Pancreas (tissue), 10 donors: ENCODE measurements around the gene SLC6A19. TPM values are rescaled to one million over a fixed set of nuclear protein-coding genes. Genes with fewer than 3 reads are reported as not detected.

Source experiments
- ATAC-seq, 4 donors: fragments of 200-7000 bp; cut with Tn5 transposase; one replicate each; pipeline versions ENCODE4 v1.8.0 to v1.9.1; 2020; ENCODE audit warnings: mild to moderate bottlenecking in 4 of 4, moderate library complexity in 4 of 4
- DNase-seq, 6 donors: peaks; one replicate each; pipeline ENCODE4 v3.0.0-alpha.2; 2020
- FAIRE-seq: peaks from 2 replicates; lab custom pipeline; 2012; peaks lifted over from hg19 to GRCh38; lab: Jason Lieb, UNC
- H3K27ac ChIP-seq, 4 donors: fragments of 200-600 bp; sonication (generic); 1 replicate in 3 of 4; 2 replicates in 1 of 4; pipeline versions ENCODE4 v1.5.0 to v1.8.0; 2020
- H3K27me3 ChIP-seq, 4 donors: fragments of 200-600 bp; one replicate each; pipeline ENCODE4 v1.8.0; 2021
- H3K36me3 ChIP-seq, 3 donors: fragments of 200-600 bp; sonication (generic) in 1 of 3; one replicate each; pipeline versions ENCODE4 v1.5.0 to v1.8.0; 2020 to 2021
- H3K4me1 ChIP-seq, 3 donors: fragments of 200-600 bp; one replicate each; pipeline ENCODE4 v1.8.0; 2021
- H3K4me3 ChIP-seq, 4 donors: fragments of 200-600 bp; sonication (generic) in 2 of 4; one replicate each; pipeline versions ENCODE4 v1.5.0 to v1.8.0; 2020 to 2021
- H3K9me3 ChIP-seq, 4 donors: fragments of 200-600 bp; one replicate each; pipeline ENCODE4 v1.8.0; 2021
- CTCF ChIP-seq, 4 donors: fragments of 200-600 bp; sonication (generic) in 3 of 4; IDR thresholded peaks; one replicate each; pipeline versions ENCODE4 v1.5.0 to v1.8.0; 2021; ENCODE audit warnings: antibody characterized with exemption in 4 of 4
- WGBS, 2 donors: extraction: QIAGEN DNeasy Blood & Tissue Kit; methylation state at CpG; one replicate each; pipeline ENCODE4 v1.1.7; 2013; 5-methylcytosine and 5-hydroxymethylcytosine counted together
- intact Hi-C, 3 donors: fragments of 100-400 bp; cut with DNase I; formaldehyde crosslinking; loops; one replicate each; pipeline versions ENCODE4 v1.11.1 to v1.14.2; 2022
- polyA plus RNA-seq, 2 donors: library from polyadenylated mRNA; stranded (reverse); fragments of 200-250 nt; gene quantifications; one replicate each; pipeline ENCODE4 v1.2.3, GENCODE V29; 2013
- total RNA-seq, 6 donors: library from RNA; stranded (reverse); fragmentation: NEBNext Ultra II Directional in 4 of 6; extraction: Animal tissue kit (Norgen Biotek cat#: 25700) in 4 of 6; gene quantifications; one replicate each; pipeline versions ENCODE4 v1.2.1 to v1.2.4, GENCODE V29; 2021 to 2023
- donor health status: healthy with polysubstance abuse.
- donor health status: DM: no; HTN: no; CAD: no; lungs with moderate emphysema.
- donor health status: DM: no; HTN: no; CAD: no.
- donor health status: control.
- donor health status: control.
- donor health status: Bipolar disorder and iron deficiency.
- donor health status: DM: yes; HTN: yes; CAD: no.
- donor health status: DM: no; HTN: no; CAD: no.
- donor health status: DM: no; HTN: no; CAD: no.
- donor health status: DM: yes; HTN: yes; CAD: no.

Gene SLC6A19
- total and polyA plus RNA-seq, 8 donors, result 0.08 to 3.9 (median 0.29) TPM

GRCh38 chr5:1214936-1215220 is 13.5 kb downstream of the SLC6A19 start:
- DNase-seq (peak in 1 of 6 donors; percentile 5), ATAC-seq (no peak), FAIRE-seq (no peak)
- whole genome bisulfite sequencing, 2 donors, result 63 to 78% methylated on average over 2 of the region's 2 CpGs
- Histone ChIP-seq H3K9me3 (no peaks in the 10 kb centered on the region), H3K4me1 (no peaks in the 10 kb centered on the region), H3K4me3 (no peak overlapping the region), H3K36me3 (no peaks in the 10 kb centered on the region), H3K27ac (no peak overlapping the region), H3K27me3 (no peaks in the 10 kb centered on the region)
- TF ChIP-seq CTCF (IDR thresholded peaks at IDR 0.05), result no peak
- intact Hi-C loops, result no loop called here

DNA sequence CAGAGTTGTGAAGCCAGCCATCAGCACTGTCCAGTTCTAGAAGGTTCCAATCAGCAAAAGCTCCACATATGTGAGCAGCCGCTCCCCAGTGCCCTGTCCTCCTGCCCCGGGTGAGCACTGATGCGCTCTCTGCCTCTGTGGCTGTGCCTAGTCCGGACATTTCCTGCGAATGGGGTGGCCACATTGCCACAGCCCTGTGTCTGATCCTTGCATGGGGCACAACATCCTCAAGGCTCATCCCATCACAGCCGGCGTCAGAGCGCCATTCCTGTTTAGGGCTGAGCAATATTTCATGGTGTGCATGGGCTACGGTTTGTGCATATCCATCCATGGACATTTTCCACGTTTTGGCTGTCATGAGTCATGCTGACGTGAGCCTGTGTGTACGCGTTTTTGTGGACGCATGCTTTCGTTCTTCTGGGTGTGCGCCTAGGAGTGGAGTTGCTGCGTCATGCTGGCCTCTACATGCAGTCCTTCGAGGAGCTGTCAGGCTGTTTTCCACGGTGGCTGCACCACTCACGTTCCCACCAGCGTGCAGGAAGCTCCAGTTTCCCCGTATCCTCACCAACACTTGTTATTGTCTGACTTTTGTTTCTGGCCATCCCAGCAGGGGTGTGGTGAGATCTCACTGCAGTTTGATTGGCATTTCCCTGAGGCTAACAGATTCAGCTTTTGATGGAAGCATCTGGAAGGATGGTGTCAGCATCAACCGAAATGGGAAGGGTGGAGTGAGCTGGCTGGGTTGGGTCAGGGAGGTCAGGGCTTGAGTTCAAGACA is 14.1 kb downstream of the SLC6A19 start:
- H3K27me3 ChIP-seq, result no peaks in the 10 kb centered on the region
- FAIRE-seq (no peak), ATAC-seq (no peak), DNase-seq (peak in 1 of 6 donors; percentile 5)
- no peak for TF ChIP-seq CTCF (IDR thresholded peaks at IDR 0.05)
- H3K27ac ChIP-seq, result no peak overlapping the region
- no peaks in the 10 kb centered on the region for H3K9me3 ChIP-seq
- no peaks in the 10 kb centered on the region for H3K36me3 ChIP-seq
- intact Hi-C loops, result no loop called here
- 86 to 93% methylated on average over 23 of the region's 23 CpGs for WGBS, 2 donors
- H3K4me1 ChIP-seq, result no peaks in the 10 kb centered on the region
- H3K4me3 ChIP-seq, result no peak overlapping the region

- no peak overlapping the region for H3K4me3 ChIP-seq
- no peaks in the 10 kb centered on the region for H3K9me3 ChIP-seq
- DNase-seq, result peak in 2 of 6 donors; percentile 21 to 69
- no peak for ATAC-seq
- no peak for FAIRE-seq
- no peak overlapping the region for H3K27ac ChIP-seq
- no peaks in the 10 kb centered on the region for H3K27me3 ChIP-seq
- no peaks in the 10 kb centered on the region for H3K36me3 ChIP-seq
- 89 to 93% methylated on average over 38 of the region's 38 CpGs for WGBS, 2 donors
- intact Hi-C loops, result no loop called here
- no peaks in the 10 kb centered on the region for H3K4me1 ChIP-seq
- no peak for TF ChIP-seq CTCF (IDR thresholded peaks at IDR 0.05)
Observed at GRCh38 chr5:1216211-1216917, 15.0 kb downstream of the SLC6A19 start.

- TF ChIP-seq CTCF (IDR thresholded peaks at IDR 0.05), result no peak
- H3K4me3 ChIP-seq, result no peak overlapping the region
- H3K27me3 ChIP-seq, result no peaks in the 10 kb centered on the region
- 76 to 85% methylated on average over 18 of the region's 18 CpGs for WGBS, 2 donors
- H3K27ac ChIP-seq, result no peak overlapping the region
- no peaks in the 10 kb centered on the region for H3K9me3 ChIP-seq
- FAIRE-seq, result no peak
- DNase-seq, result no peak
- H3K36me3 ChIP-seq, result no peaks in the 10 kb centered on the region
- intact Hi-C loops, result no loop called here
- H3K4me1 ChIP-seq, result no peaks in the 10 kb centered on the region
- ATAC-seq, result no peak
Observed at GRCh38 chr5:1216918-1217295, 15.5 kb downstream of the SLC6A19 start.
